H1 (cell line): ENCODE measurements around the gene AGT. TPM values are rescaled to one million over a fixed set of nuclear protein-coding genes. Genes with fewer than 3 reads are reported as not detected.

Experiments
- BACH1 ChIP-seq: IDR thresholded peaks from 2 replicates; pipeline ENCODE4 v1.6.1; 2012; ENCODE audit warnings: low read length, improper control_type of control experiment
- CHD7 ChIP-seq: fragments of 300-600 bp; sonication (generic); IDR thresholded peaks from 2 replicates; pipeline ENCODE4 v1.7.1; 2012; ENCODE audit warnings: low read length, moderate library complexity, mild to moderate bottlenecking, inconsistent platforms; ENCODE audit not compliant: insufficient replicate concordance
- FOSL1 ChIP-seq: IDR thresholded peaks from 2 replicates; pipeline ENCODE4 v1.6.1; 2011; ENCODE audit warnings: mild to moderate bottlenecking, low read depth, low read length, moderate library complexity; ENCODE audit not compliant: insufficient read depth
- GABPA ChIP-seq: IDR thresholded peaks from 2 replicates; pipeline ENCODE4 v1.6.1; 2011; ENCODE audit warnings: mild to moderate bottlenecking, low read length, moderate library complexity, borderline replicate concordance; ENCODE audit not compliant: insufficient read depth
- HDAC2 ChIP-seq, 2 experiments: fragments of 300-600 bp in 1 of 2; sonication (generic) in 1 of 2; IDR thresholded peaks; 2 replicates each; pipeline ENCODE4 v1.6.1; 2011 to 2012; ENCODE audit warnings: low read depth in 2 of 2, low read length in 2 of 2, mild to moderate bottlenecking in 2 of 2, moderate library complexity in 2 of 2, borderline replicate concordance in 1 of 2, inconsistent platforms in 1 of 2
- HDAC6 ChIP-seq: IDR thresholded peaks from one replicate; pipeline ENCODE4 v1.7.1; 2012; ENCODE audit warnings: low read depth, mild to moderate bottlenecking, inconsistent platforms, low read length, moderate library complexity
- TAF7 ChIP-seq: optimal IDR thresholded peaks from 2 replicates; pipeline ENCODE3; 2011; ENCODE audit warnings: low read depth, mild to moderate bottlenecking, inconsistent platforms, low read length, moderate library complexity, borderline replicate concordance
- TBP ChIP-seq: IDR thresholded peaks from 2 replicates; pipeline ENCODE4 v1.6.1; 2011; ENCODE audit warnings: low read depth, low read length, improper control_type of control experiment
- YY1 ChIP-seq: IDR thresholded peaks from 2 replicates; pipeline ENCODE4 v1.6.1; 2011; ENCODE audit warnings: low read depth, mild to moderate bottlenecking, low read length
- polyA plus RNA-seq, 7 experiments: library from polyadenylated mRNA; depleted of rRNA in 3 of 7; stranded (reverse) in 5 of 7; unstranded in 2 of 7; fragments of >200 nt in 5 of 7; fragments of 200-250 nt in 2 of 7; gene quantifications; 1 replicate in 5 of 7; 2 replicates in 1 of 7; 4 replicates in 1 of 7; pipeline versions ENCODE4 v1.2.1 to v1.2.3, GENCODE V29; 2011 to 2013; ENCODE audit warnings: missing spikeins in 2 of 7, mixed read lengths in 2 of 7
- total RNA-seq: library from RNA; stranded (reverse); fragmentation: NEBNext Ultra II Directional; extraction: Animal tissue kit (Norgen Biotek cat#: 25700); gene quantifications from 2 replicates; pipeline ENCODE4 v1.2.1, GENCODE V29; 2021

AGT gene
- total and polyA plus RNA-seq, 2 of the 8 experiments (the other 6 are each of a cell fraction or from before 2014, with no cell fraction given) = 0.20 TPM; not detected in 1

- TF ChIP-seq CHD7 (no peak), HDAC6 (no peak), BACH1 (no peak), FOSL1 (no peak), YY1 (no peak), TBP (no peak), HDAC2 (IDR thresholded peaks at IDR 0.05; ENCODE audit: borderline replicate concordance in 1 of 2, low read depth in 2 of 2, low read length in 2 of 2) (no peak), TAF7 (no peak), GABPA (no peak)
Observed at GRCh38 chr1:230712470-230712942, 1.4 kb downstream of the AGT start (continued).
